AG10803 (cell line): Measurements from ENCODE around the gene PLA2G1B.

Source experiments
- DNase-seq: peaks from one replicate; pipeline ENCODE4 v3.0.0; 2010; ENCODE audit warnings: low read depth
- H3K4me3 ChIP-seq: 2 replicates; pipeline ENCODE4 v1.5.1; 2011; ENCODE audit warnings: mild to moderate bottlenecking, low read length, control low read depth
- CTCF ChIP-seq: conservative IDR thresholded peaks from 2 replicates; pipeline ENCODE4 v1.5.1; 2011; ENCODE audit warnings: mild to moderate bottlenecking, low read length, control low read depth, inconsistent platforms

The PLA2G1B gene

GRCh38 chr12:120327593-120327992, at the start of gene PLA2G1B:
PLA2G1B (minus strand) TSS chr12:120327779; CDS start chr12:120327753, 26 bp downstream.
- no peak within 1 kb of the TSS for H3K4me3 ChIP-seq
- no peak for TF ChIP-seq CTCF
- DNase-seq, result no peak

- H3K4me3 ChIP-seq, result no peak overlapping the region
- no peak for TF ChIP-seq CTCF
- no peak for DNase-seq
These were observed 49.5 kb upstream of the PLA2G1B start for GRCh38 chr12:120376934-120377572.

- TF ChIP-seq CTCF, result no peak
- DNase-seq, result no peak
- no peak overlapping the region for H3K4me3 ChIP-seq
These were observed 48.8 kb upstream of the PLA2G1B start for GRCh38 chr12:120376416-120376815.

GRCh38 chr12:120376009-120376408, 48.4 kb upstream of the PLA2G1B start:
- TF ChIP-seq CTCF, result no peak
- DNase-seq, result no peak
- H3K4me3 ChIP-seq, result no peak overlapping the region

DNA sequence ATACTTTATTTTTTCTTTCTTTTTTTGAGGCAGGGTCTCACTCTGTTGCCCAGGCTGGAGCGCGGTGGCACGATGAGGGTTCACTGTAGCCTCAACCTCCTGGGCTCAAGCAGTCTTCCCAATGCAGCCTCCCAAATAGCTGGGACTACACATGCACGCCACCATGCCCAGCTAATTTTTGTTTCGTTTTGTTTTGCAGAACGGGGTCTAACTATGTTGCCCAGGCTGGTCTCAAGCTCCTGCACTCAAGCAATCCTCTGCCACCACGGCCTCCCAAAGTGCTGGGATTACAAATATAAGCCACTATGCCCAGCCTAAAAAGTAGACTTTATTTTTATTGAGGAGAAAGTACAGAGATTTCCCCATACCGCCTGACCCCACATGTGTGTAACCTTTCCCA, 46.1 kb upstream of the PLA2G1B start:
- TF ChIP-seq CTCF, result no peak

DNA sequence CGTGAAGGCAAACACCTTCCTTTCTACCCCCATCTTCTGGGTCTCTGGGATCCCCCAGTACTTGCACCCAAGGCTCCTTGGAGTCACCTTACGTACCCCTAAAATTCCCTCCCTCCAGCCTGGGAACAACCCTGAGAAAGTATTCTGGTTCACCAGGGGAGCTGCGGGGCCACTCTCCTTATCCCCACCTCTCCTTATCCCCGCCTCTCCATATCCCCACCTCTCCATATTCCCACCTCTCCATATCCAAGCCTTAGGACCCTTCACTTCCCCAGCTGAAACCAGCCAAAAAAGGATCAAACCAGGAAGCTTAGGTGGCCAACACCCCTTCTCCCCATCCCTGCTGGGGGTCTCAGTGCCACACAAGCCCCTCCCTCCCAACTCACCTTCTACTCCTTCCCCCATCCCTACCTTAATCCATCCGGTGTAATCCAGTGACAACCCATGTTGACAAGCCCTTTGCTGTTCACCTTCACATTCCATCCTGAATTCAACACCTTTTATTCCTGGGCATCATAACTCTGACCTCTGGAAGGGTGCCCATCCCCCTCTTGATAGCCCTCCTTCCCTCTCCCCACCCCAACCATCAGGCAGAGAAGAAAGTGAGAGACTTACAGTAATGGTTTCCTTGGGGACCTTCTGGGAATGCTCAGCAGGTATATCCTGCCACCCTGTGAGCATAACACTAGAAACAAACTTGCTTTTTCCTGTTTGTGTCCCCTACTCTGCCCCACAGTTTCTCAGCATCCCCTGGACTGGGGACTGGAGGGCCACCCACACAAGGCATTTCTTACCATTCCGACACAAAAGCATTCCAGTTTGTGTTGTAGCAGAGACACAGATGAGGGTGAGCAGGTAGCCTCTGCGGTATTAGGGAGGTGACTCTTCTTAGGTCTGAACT, 43.0 kb upstream of the PLA2G1B start:
- DNase-seq, result no peak
- H3K4me3 ChIP-seq, result no peak overlapping the region
- no peak for TF ChIP-seq CTCF

More for the DNA sequence above, 46.1 kb upstream of the PLA2G1B start:
- H3K4me3 ChIP-seq, result no peak overlapping the region
- DNase-seq, result no peak
